Fibroblast of skin of abdomen (primary cell): ENCODE results near the gene TIMP3. TPM values are rescaled to one million over a fixed set of nuclear protein-coding genes. Genes with fewer than 3 reads are reported as not detected.
"Not testable (repeated sequence)": the region's sequence is repeated elsewhere in the genome, so short reads cannot be mapped to it uniquely, and the experiment has no call there.

Source experiments
- DNase-seq: peaks from one replicate; pipeline ENCODE4 v3.0.0-alpha.2; 2013
- polyA plus RNA-seq, 2 experiments: library from polyadenylated mRNA; unstranded; fragments of 120-200 nt; gene quantifications; one replicate each; pipeline ENCODE4 v1.2.1, GENCODE V29; 2013; ENCODE audit not compliant: insufficient read length in 2 of 2

The TIMP3 gene
- polyA plus RNA-seq (2013, experiment 1 of 2; ENCODE audit: insufficient read length) = 144 TPM
- polyA plus RNA-seq (2013, experiment 2 of 2; ENCODE audit: insufficient read length) = 137 TPM

DNA sequence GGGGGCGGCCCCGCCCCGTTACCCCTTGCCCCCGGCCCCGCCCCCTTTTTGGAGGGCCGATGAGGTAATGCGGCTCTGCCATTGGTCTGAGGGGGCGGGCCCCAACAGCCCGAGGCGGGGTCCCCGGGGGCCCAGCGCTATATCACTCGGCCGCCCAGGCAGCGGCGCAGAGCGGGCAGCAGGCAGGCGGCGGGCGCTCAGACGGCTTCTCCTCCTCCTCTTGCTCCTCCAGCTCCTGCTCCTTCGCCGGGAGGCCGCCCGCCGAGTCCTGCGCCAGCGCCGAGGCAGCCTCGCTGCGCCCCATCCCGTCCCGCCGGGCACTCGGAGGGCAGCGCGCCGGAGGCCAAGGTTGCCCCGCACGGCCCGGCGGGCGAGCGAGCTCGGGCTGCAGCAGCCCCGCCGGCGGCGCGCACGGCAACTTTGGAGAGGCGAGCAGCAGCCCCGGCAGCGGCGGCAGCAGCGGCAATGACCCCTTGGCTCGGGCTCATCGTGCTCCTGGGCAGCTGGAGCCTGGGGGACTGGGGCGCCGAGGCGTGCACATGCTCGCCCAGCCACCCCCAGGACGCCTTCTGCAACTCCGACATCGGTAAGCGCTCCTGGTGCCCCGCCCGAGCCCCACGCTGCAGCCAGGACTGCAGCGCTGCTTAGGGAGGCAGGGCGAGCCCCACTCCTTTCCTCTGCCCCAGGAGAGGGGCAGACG is at the start of gene TIMP3:
TSS of gene TIMP3 (plus strand) at position 169 of the 700 bp plus-strand sequence. CDS start at position 466, 297 bp downstream.
- peak; percentile 91 for DNase-seq

DNA sequence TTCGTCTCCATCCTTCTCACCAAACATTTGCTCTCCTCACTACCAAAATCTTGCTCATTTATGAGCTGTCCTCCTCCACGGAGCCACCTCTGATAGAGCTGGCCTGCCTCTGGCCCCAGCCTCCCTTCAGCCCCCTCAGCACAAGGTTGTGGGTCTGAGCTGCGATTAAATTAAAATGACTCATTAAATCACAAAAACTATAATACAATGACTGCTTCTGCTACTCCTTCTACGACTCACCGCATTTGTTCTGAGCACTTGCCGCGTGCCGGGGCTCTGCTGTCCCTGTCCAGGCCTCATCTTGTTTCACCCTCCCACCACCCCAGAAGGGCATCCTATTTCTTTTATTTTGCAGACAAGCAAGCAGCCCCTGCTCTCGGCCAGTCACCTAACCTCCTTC is 49.2 kb upstream of the TIMP3 start:
- peak; percentile 38 for DNase-seq

DNA sequence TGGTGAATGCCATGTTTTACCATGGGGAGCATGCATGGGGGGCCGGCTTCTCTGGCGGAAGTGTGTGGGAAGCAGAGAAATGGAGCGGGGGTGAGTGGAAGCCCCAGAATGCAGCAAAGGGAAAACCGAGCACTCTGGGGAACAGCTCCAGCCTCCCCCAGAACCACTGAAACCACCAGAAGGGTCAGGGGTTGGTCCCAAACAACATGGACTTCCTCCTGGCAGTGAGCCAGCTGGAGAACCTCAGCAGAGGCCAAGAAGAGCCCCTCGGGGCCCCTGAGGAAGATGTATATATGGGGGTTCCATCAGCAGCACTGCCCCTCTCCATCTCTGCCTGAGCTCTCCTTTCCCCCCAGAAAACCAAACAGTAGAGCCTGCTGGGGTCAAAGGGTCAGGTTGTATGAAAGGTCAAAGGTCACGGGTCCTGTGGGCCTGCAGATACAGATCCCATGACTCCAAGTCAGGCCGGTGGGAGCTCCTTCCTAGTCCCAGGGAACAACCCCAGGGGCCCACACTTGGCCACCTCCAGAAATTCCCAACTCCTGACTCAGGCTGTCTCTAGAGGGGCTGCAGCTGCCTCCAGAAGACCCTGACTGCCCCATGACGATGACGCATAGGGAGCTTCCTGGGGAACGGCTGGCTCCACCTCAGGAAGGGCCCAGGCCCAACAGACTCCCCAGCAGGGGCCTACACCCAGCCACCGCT is 48.5 kb upstream of the TIMP3 start:
- peak; percentile 71 for DNase-seq

DNA sequence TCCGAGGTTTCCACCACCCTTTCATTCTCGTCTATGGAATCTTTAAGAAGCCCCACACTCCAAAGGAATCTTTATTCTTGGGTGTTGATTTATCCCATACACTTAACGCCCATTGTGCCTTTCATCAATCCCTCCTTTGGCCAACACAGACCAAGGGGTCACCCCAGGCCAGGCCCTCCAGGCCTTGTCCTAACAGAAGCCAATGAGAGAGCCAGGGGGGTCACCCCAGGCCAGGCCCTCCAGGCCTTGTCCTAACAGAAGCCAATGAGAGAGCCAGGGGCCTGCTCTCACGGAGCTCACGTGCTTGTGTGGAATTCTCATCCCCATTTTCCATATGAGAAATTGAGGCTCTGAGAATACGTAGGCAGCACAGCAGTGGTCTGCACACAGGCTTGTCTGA is 47.9 kb upstream of the TIMP3 start:
- no peak for DNase-seq

DNA sequence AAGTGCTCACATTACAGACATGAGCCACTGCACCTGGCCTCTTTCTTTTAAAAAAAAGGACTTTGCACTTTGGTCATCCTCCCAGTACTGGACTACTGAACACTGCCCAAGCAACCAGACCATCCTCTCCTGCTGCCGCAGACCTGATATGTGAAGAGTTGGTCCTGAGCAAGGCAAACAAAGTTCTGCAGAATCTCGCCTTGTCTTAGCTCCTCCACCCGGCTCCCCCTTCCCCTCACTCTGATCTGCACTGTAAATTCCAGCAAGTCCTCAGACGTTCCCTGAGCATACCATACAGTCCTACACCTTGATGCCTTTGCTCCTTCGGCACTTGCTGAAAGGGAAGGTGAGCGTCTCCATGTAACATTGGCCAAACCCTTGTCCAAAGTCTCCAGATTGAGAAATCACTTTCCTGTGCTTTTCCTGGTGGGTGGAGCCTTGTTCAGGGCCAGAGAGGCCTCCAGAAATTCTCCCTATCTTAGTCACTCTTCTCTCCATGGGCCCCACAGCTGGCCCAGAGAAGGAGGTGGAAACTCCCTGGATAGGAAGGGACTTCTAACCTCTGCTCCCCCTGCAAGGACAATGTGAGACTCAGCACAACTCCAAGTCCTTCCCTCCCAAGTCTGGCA is 47.0 kb upstream of the TIMP3 start:
- DNase-seq = peak; percentile 51

DNA sequence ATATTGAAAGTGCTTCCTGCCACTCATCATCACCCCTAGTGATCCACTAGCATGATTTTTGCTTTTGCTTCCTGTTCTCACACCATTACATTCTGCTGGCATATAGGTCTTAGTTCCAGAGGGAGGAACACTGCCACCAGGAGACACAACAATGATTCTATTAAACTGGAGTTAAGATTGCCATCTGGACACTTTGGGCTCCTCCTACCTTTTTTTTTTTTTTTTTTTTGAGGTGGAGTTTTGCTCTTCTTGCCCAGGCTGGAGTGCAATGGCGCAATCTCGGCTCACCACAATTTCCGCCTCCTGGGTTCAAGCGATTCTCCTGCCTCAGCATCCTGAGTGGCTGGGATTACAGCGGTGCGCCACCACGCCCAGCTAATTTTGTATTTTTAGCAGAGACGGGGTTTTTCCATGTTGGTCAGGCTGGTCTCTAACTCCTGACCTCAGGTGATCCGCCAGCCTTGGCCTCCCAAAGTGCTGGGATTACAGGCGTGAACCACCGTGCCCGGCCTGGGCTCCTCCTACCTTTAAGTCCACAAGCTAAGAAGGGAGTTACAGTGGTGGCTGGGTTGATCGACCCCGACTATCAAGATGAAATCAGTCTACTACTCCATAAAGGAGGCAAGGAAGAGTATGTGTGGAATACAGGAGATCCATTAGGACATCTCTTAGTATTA is 44.3 kb upstream of the TIMP3 start:
- DNase-seq = not testable (repeated sequence)

DNA sequence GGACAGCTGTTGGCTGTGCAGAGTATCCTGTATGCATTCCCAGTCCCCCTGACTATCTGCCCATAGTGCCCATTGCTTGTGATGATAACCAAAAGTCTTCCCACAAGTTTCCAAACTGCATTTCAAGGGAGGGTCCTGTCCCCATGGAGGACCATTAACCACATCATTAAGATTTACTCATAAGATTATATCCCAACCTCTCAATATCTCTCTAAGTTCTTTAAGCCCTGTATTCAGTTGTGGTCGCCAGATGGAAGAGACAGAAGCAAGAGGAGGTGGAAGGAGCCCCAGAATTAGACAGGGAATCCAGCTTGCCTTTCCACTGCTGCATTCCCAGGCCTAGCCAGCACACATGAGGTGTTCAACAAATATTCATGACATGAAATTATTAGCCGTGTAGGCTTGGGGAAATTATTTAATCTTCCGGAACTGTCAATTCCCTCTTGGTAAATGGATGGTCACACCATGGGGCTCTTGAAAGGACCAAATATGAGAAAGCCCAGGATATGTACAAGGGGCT is 42.6 kb upstream of the TIMP3 start:
- peak; percentile 55 for DNase-seq

DNA sequence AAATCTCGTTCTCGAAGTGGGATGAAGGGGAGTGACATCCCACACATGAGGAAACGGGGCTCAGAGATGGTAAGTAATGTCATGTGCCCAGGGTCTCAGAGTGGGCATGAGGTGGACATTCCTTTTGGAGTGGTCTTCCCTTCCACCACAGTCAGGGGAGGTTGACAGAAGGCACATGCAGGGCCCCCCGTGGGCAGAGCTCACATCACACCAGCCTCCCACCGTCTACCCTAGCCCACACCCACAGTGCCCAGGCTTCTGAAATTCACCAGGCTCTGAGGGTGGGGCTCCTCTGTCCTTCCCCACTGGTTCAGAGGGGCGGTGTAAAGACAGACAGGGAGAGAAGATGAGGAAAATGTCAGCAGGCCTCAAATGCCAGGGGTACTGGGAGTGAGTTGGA is 41.1 kb upstream of the TIMP3 start:
- DNase-seq = no peak

DNA sequence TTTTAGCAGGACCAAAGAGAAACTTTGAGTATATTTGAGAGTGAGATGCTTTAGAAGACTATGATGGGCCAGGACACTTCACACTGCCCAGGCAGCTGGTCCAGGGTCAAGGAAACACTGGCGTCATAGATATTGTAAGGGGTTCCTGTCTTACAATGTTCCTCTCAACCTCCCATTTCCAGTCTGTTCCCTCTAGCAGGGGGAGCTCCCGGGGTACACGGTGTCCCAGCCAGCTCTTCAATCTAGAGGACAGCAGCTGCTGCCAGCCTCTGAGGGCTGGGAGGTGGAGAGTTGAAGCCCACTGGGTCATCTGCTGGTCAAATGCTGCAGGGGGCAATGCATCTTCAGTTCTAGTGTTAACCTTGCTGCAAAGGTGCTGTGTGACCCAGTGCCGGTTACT is 40.7 kb upstream of the TIMP3 start:
- no peak for DNase-seq

DNA sequence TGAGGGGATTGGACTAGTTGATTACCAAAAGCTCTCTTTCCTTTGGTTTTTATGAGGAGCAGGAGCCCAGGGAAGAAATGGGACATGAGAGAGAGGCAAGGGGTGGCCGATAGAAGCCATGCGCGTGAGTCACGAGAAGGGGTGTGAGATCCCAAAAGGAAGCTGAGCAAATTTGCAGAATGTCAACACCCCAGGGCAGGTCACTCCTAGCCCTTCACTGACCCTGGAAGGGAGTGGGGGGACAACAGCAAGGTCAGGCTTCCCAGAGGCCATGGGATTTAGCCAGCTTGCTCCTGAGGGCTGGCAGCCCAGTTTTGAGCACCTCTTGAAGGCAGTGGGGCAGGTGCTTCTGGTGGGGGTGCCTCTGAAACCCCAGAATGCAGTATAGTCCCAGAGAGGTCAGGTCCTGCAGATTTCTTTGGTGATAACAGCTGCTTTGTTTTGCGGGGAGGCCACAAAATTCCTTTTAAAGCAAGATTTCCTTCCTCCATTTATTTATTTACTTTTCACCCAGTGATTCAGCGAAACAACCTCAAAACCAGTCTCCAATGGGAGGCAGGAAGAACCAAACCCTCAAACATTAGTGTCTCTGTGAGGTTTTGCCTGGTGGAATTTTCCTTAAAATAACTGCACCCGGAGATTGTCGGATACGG is 40.1 kb upstream of the TIMP3 start:
- no peak for DNase-seq

DNA sequence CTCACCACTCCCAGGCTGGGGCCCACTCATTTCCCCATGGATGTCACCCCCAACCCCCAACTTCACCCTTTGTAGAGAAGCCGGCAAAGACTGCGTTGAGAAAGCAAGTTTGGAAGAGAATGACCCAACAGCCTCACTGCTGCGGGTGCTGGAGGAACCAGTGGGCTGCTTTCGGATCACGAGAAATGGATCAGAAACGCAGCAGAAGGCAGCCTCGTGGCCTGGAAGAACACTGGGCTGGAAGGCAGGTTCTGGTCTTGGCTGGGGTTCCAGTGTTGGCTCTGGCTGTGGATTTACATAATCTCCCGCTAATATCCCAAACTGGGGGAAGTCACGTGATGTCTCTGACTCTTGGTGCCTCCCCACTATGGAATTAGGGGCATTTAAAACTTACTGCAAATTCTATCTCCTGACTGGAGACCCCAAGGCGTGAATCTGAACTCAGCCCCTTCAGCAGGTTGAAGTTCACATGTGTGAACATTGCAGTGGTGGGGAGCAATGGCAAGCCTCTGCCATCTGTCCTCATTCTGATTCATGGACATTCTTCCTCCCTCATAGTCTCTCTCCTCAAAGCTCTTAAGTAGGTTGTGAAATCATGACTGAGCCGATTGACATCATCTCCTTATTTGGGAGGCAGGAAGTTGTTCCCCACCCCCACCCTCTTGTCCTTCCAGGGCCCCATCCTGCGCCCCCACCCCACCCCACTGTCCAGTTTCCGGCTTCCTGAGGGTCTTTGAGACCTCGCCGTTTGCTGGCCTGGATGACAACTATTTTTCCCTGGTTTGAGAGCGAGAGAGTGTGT is 37.0 kb upstream of the TIMP3 start:
- peak; percentile 84 for DNase-seq

DNA sequence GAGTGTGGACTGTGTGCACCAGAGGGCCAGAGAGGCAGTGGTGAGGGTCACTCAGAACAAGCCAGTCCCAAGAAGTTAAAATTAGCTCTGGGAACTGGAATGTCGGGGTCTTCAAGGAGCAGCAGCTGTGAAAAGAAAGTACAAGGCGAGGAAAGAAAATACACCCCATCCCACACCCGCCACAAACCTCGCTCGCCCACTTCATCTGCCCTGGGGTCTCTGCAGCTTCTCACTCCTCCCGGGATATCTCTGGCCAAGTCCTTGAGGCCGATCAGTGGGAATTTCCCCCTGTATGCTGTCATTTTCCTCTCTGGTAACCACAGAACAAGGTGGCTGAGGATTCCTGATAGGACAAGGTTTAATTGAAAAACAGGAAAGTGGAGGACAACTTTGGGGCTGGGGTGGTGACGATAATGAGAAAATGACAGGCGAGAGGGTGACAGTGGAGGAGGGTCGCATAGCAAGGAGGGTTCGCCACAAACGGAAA is 36.3 kb upstream of the TIMP3 start:
- no peak for DNase-seq

DNA sequence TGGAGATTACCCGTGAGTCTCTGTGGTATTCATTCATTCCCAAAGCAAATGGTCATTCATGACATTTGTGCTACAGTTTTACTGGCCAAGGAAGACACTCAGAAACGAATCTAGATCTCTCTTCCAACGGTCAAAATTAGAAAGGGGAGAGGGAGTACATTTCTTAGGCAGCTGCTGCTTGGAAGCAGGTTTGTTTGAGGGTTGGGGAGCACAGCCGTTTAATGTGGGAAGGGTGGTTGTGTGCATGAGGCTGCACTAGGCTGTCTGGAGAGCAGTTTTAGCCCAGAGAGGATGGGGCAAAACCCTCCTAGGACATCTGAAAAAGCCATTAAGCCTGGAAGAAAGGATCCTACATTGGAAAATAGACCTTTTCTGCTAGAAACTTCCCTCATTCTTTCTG is 29.7 kb upstream of the TIMP3 start:
- DNase-seq = no peak

DNA sequence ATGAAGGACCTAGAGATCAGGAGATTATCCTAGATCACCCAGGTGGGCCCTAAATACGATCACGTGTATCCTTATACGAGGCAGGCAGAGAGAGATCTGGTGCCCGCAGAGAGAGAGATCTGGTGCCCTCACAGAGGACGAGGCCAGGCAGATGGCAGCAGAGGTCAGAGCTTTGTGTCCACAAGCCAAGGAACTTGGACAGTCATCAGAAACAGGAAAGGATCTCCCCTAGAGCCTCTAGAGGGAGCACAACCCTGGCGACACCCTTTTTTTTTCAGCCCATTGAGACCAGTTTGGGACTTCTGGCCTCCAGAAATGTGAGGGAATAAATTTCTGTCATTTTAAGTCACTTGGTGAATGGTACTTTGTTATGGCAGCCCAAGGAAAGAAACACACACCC is 25.5 kb upstream of the TIMP3 start:
- DNase-seq = no peak

DNA sequence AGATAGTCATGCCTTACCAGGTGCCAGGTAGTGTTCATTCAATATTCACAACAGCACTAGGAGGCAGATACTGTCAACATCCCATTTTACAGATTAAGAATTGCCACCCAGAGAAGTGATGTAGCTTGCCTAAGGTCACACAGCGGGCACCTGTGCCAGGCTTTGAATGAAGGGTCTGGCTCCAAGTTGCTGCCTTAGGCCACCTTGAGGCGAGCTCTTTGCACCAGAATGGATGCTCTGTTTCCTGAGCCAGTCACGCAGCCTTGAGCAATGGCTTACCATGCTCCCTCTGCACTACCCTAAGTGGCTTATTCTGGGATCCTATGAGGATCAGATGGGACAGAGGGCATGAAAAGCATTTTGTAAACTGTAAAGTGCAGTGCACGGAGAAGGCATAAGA is 25.1 kb upstream of the TIMP3 start:
- DNase-seq = no peak

DNA sequence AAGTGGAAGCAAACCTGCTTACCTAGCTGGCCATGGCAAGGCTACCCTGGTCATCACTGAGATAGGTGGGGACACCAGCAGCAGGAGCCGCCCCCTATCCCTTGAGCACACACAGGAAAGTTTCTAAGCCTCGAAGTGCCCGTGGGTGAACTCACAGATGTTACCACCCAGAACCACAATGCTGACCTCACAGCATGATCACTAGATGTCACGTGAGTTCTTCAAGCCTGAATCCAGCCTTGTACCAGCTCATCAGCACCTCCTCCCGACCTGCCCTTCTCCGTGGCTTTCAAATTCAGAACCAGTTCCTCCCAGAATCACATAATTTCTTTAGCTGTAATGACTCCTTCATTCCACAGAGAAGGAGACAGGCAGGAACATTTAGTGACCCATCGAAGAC is 24.7 kb upstream of the TIMP3 start:
- no peak for DNase-seq

DNA sequence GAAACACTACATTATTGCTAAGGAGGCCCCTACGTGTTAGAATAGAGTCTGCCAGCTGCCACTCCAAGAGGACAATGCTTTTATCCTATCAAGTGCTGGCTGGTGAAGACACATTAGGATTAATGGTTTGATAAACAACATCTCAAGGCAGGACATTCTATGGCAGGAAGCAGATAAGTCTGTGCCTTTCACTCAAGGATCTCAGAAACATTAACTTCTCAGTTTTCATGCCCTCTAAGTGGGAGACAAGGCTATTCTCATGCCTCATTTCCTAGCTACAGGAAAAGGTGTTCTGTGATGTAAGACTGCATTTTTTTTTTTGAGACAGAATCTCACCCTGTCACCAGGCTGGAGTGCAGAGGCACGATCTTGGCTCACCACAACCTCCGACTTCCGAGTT is 23.5 kb upstream of the TIMP3 start:
- DNase-seq = no peak

DNA sequence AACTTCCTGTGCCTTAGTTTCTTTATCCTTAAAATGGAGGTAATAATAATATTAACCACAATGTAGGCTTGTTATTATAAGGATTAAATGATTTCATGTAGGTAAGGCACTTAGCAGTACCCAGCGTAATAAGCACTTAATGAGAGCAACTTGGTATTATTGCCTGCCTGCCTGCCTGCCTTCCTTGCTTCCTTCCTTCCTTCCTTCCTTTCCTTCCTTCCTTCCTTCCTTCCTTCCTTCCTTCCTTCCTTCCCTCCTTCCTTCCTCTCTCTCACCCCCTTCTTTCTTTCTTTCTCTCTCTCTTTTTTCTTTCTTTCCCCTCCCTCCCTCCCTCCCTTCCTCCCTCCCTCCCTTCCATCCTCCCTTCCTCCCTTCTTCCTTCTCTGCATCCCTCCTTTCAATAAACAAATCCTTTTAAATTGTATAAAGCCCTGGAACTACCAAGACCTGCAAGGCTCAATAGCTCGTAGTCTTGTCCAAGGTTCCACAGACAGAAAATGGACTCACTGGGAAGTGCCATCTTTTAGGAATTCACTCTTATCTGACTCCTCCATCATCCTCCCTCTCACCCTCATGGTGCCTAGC is 20.7 kb upstream of the TIMP3 start:
- DNase-seq = no peak

DNA sequence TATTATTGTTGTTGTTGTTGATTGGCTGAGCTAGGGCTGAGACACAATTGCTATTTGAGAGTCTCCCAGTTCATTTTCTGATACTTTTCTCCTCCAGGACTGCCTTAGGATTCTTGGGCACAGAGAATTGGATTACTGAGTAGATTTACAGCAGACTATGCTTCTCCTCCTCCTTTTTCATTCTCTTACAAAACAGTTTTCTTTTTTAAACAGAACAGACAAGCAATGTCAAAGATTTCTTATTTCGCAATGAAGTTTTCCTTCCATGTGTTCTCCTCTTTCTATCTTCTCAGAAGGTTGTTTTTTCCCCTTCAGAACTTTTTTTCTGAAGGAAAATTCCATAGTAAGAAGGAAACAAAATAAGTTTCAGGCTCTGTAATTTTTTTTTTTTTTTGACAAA is 19.8 kb upstream of the TIMP3 start:
- DNase-seq = no peak

DNA sequence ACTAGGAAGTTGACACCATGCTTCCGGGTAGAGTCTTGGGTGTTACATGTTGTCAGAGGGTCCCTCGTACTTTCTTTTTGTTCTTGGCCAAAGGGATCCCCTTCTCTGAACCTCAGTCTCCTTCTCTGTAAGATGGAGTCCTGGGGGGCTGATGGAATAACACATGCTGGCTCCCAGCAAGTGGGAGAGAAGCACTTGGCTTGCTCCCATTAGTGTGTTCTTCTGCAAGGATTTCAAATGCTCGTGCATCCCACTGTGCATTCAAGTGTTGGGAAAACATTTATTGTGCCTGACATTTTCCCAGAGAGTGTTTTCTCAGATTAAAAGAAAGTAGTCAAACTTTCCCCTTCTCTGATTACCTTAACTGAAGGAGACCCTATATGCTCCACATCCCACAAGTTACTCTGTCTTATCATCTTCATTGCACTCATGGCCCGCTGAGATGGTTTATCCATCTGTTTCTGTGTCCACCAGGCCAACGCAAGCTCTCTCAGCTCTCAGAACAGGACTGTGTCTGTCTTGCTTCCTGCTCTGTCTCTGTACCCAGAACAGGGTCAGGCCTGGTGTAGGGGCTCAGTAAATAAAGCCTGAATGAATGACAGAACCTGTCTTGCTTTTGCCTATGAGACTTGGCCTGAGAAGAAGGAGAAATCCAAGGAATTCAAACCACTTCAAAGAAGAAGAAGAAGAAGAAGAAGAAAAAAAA is 16.0 kb upstream of the TIMP3 start:
- no peak for DNase-seq
